ENCODE results near the gene HSPA4.

- no peak for TF ChIP-seq EZH2 (IDR thresholded peaks at IDR 0.05; ENCODE audit: borderline replicate concordance, low read depth, low read length, poor library complexity, severe bottlenecking)
- TF ChIP-seq CTCF (conservative IDR thresholded peaks at IDR 0.05; ENCODE audit: low read depth, low read length), result no peak
These were observed 2.1 kb upstream of the HSPA4 start for GRCh38 chr5:133049726-133050048.

Data from A673 (cell line).